ENCODE measurements around the gene AREL1.
"Not testable (repeated sequence)": the region's sequence is repeated elsewhere in the genome, so short reads cannot be mapped to it uniquely, and the experiment has no call there.

Gene AREL1, protein sequence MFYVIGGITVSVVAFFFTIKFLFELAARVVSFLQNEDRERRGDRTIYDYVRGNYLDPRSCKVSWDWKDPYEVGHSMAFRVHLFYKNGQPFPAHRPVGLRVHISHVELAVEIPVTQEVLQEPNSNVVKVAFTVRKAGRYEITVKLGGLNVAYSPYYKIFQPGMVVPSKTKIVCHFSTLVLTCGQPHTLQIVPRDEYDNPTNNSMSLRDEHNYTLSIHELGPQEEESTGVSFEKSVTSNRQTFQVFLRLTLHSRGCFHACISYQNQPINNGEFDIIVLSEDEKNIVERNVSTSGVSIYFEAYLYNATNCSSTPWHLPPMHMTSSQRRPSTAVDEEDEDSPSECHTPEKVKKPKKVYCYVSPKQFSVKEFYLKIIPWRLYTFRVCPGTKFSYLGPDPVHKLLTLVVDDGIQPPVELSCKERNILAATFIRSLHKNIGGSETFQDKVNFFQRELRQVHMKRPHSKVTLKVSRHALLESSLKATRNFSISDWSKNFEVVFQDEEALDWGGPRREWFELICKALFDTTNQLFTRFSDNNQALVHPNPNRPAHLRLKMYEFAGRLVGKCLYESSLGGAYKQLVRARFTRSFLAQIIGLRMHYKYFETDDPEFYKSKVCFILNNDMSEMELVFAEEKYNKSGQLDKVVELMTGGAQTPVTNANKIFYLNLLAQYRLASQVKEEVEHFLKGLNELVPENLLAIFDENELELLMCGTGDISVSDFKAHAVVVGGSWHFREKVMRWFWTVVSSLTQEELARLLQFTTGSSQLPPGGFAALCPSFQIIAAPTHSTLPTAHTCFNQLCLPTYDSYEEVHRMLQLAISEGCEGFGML

DNA sequence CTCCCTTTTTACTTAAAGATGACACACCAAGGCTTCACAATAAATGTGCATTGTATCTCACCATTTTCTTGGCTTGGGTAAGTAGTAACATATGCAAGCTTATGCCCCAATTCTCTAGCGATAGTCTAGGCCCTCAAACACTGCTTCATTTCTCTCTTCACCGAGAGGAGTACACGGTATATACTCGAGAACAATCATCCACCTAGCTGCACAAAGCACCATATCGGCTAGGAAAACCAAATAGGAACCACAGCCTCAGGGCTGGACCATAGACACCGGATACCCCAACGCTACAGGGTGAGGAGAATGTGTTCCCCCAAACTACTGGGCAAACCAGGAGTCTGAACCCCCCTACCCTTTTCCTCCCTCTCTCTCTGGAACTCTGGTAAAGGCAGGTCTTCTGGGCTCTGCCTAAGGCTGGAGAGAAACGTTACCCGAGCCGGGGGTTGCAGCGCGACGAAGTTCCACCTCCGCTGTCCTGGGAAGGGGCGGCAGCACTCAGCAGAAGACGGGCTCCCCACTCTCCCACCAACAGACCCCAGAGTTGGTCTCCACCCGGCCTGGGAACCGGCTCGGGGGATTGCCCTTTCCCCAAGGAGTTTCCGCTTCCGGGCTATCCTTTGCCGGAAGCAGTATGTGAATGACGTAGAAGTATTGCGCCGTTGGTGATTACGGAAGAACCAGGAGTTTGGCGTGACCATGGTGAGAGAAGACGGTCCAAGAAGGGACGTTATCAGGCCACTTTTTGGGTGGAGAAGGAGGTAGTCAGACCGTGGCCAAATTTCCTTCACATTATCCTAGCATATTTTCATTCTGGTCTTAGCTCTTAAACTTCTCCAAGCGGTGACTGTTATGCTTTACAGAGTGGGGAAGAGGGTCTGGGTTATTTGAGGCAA is at the start of gene AREL1, which contains the start of gene FCF1:
TSS of gene AREL1 (minus strand) at position 582 of the 896 bp plus-strand sequence. CDS start 27,465 bp downstream, outside the sequence.
TSS of gene FCF1 (plus strand) at position 646 of the 896 bp plus-strand sequence. CDS start at position 700, 54 bp downstream.
- FAIRE-seq, result peak; percentile 73

DNA sequence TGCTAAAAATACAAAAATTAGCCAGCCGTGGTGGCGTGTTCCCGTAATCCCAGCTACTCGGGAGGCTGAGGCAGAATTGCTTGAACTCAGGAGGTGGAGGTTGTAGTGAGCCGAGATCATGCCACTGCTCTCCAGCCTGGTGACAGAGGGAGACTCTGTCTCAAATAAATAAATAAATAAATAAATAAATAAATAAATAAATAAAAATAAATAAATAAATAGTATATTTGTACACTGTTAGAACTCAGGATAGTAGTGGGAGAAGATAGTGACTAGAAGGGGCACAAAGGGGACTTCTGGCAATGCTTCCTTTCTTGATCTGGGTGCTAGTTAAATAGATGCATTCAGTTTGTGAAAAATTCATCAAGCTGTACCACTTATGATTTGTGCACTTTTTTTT is 45.6 kb upstream of the AREL1 start:
- not testable (repeated sequence) for FAIRE-seq

DNA sequence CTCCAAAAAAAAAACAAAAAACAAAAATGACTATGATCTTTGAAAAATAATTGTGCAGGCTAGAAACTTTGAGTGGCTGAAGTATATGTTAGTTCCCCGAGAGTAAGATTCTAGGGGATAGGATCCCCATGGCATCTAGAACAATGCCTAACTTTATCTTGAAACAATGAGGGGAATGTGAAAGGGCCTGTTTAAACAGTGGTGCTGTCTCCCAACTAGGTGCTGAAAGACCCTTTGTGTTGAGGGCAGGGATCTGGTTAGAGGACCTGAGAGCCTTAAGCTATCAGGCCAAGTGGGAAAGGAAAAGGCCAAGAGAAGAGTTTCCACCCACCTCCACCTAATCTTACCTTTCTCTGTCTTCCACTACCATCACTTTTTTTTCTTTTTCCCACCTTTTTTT is 43.4 kb upstream of the AREL1 start:
- no peak for FAIRE-seq

DNA sequence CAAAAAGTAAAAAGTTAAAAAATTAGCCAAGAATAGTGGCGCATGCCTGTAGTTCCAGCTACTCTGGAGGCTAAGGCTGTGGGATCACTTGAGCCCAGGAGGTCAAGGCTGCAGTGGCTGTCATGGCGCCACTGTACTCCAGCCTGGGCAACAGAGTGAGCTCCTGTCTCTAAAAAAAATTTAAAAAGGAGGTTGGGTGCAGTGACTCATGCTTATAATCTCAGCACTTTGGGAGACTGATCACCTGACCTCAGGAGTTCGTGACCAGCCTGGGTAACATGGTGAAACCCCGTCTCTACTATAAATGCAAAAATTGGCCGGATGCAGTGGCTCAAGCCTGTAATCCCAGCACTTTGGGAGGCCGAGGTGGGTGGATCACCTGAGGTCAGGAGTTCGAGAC is 42.0 kb upstream of the AREL1 start:
- no peak for FAIRE-seq

DNA sequence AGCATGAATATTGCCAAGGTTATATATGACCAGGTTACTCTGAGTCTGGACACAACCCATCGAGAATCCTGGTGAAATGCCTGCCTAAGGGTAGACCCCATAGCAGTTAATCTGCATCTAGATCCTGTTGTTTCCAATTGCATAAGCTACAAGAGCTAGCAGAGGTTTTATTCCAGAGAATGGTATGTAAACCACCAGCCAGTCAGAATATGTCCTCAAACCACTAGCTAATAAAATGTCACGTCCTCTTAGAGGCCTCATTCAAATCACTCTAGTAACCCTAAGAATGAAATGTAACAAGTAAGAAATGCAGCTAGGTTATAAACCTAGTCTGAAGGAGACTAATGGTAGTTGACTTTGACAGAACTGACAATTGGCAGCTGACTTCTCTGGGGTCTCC is 41.3 kb upstream of the AREL1 start:
- no peak for FAIRE-seq

DNA sequence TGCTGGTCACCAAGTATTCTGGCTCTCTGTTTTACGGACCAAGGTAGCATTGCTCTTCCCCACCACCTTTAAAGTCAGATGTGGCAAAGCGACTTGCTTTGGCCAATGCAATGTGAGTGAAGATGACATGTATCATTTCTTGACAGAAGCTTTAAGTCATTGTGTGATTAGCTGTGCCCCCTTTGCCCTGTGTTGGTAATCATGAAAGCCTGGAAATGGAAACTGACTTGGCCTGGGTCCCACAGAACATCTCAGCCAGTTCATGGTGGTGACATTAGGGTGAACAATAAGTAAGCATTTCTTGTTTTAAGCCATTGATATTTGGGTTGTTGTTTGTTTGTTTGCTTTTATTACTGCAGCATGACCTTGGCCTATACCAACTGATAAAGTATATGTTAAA is 34.4 kb upstream of the AREL1 start:
- no peak for FAIRE-seq

DNA sequence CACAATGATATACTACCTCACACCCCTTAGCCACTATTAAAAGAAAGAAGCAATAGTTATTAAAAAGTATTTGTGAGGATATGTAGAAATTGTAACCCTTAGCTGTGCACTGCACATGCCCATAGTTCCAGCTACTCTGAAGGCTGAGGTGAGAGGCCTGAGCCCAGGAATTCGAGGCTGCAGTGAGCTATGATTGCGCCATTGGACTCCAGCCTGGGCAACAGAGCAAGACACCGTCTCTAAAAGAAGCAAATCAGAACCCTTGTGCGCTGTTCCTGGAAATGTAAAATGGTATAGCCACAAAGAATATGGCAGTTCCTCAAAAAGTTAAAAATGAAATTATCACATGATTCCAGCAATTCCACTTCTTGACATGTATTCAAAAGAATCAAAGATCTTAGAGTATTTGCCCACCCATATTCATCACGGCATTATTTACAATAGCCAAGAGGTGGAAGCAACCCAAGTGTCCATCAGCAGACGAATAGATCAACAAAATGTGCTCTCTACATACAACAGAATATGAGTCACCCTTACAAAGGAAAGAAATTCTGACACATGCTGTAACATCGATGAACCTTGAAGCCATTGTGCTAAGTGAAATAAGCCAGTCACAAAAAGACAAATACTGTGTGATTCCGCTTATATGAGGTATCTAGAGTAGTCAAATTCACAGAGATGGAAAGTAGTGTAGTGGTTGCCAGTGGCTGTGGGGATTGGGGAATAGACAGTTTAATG is 26.6 kb upstream of the AREL1 start:
- no peak for FAIRE-seq

DNA sequence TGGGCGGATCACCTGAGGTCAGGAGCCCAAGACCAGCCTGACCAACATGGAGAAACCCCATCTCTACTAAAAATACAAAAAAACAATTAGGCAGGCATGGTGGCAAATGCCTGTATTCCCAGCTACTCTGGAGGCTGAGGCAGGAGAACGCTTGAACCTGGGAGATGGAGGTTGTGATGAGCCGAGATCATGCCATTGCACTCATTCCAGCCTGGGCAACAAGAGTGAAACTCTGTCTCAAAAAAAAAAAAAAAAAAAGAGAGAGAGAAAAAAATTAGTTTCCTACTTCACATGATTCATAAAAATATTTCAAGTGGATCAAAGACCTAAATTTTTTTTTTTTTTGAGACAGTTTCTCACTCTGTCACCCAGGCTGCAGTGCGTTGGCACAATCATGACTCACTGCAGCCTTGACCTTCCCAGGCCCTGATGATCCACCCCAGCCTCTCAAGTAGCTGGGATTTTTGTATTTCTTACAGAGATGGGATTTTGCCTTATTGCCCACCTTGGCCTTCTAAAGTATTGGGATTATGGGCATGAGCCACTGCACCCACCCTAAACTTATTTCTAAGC is 25.0 kb upstream of the AREL1 start:
- FAIRE-seq, result no peak

DNA sequence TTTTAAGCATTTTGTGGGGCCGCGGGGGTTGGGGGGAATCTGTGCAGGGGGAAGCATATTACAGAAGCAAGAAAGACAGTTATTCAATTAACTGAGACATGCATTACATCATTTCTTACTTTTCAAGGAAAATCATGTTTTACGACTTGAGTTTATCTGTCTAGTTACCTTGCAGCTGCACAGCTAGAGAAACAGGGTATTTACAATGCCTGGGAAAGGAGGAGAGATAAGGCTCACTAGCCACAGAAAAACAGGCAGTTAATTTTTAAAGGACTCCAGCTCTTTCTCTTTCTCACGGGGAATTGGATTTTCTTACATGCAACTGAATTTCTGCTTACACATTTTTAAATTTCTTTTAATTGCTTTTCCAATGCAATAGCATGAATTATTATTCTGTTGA is 22.2 kb upstream of the AREL1 start:
- no peak for FAIRE-seq

DNA sequence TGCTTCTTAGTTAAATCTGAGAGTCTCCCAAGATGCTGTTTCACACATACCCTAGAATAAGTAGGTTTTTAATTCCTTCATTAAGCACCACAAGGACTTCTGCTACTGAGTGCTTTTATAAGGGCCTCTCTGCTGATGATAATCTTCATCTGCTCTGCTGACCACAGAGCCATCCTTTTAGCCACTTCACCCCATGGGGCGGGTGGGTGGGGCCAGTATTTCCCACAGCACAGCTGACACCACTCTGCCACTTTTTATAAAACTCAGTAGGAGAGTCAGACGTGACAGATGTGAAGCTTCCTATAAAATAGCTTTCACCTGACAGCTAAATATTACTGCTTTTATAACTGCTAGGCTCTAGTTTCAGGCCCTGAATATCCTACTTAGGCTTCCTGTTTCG is 20.3 kb upstream of the AREL1 start:
- no peak for FAIRE-seq

DNA sequence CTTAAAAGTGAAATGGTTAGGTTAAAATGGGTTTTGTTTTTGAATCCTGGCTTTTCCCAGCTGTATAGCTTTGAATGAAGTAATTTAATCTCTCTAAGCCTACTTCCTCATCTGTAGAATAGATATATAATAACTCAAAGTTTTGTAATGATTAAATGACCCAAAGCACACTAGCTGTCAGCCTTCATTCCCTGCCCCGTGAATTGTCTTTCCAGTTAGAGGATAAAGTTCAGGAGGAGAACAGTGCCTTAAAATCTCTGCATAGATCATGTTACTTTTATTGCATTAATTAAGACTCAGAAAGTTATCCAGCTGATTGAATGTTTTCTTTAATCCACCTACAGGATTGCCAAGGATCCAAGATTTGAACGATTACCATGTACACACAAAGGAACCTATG is 19.5 kb upstream of the AREL1 start:
- FAIRE-seq, result no peak

DNA sequence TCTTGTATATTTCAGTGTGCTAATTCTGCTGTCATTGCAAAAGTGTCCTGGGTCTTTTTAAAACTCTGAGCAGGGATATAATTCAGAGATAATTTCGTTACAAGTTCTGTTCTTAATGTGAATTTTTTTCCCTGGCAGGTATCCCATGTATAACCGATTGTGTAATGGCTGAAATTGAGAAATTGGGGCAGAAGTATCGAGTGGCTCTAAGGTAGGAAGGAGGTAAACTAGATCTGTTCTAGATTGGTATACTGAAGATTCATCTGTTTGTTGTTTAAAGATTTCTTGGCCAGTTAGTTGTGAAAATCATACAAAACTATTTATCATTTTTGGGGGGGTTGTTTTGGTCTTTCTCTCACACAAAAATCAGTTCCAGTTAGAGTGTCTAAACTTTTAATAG is 10.3 kb upstream of the AREL1 start:
- no peak for FAIRE-seq

DNA sequence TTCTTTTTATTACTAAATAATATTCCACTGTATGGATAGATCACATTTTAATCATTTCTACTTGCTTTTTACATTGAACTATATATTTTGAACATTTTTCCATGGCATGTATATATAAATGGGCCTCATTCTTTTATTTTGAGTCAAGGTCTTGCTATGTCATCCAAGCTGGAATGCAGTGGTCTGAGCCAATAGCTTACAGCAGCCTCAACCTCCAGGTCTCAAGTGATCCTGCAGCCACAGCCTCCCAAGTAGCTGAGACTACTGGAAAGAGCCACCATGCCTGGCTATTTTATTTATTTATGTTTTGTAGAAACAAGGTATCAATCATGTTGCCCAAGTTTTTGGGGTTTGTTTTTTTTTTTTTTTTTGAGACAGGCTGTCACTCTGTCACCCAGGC is 7.6 kb upstream of the AREL1 start:
- FAIRE-seq, result no peak

DNA sequence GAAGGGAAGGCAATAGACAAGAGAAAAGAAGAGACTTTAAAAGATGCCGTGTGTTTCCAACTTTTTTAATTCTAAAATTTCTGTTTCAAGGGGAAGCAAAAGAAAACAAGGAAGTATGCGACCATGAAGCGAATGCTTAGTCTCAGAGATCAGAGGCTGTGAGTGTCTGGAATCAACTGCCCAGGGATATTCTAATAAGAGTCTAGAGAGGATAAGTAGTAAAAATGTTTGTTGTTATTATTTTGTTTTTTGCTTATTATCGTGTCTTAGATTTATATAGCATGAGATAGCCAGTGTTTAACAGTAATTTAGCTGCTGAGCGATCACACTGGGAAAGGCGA is 485 bp upstream of the AREL1 start:
- no peak for FAIRE-seq

DNA sequence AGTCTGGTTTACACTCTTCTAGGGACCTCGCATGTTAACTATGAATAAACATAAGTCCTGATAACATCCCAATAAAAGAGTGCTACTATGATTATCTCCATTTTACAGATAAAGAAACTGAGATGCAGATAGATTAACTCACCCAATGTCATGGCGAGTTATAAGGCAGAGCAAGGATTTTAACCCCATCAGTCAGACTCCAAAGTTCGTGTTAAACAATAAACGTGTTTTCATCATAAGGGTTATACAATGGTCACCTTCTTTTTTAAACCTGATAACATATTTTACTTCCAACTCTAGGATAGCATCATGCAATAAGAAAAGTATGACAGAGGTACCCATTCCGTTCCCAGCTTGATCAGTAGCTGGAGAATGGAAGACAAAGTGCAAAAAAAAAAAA is 1.2 kb downstream of the AREL1 start:
- FAIRE-seq, result peak; percentile 13

DNA sequence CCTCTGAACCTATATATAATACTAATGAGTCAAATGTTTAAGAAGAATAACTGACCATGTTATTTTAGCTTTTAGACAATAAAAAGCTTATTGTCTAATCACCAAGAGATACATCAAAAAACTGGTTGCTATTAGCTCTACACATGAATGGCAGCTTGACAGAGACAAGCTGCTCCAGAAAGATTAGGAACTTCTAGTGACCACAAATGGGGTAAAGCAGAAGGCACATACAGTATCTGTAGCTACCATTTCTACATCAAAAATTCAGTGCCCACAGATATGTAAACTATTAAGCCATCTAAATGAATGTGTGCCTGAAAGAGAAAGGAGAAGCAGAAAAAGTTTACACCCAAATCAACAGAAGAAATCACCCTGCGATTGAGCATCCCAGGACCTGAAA is 2.4 kb downstream of the AREL1 start:
- FAIRE-seq, result no peak

DNA sequence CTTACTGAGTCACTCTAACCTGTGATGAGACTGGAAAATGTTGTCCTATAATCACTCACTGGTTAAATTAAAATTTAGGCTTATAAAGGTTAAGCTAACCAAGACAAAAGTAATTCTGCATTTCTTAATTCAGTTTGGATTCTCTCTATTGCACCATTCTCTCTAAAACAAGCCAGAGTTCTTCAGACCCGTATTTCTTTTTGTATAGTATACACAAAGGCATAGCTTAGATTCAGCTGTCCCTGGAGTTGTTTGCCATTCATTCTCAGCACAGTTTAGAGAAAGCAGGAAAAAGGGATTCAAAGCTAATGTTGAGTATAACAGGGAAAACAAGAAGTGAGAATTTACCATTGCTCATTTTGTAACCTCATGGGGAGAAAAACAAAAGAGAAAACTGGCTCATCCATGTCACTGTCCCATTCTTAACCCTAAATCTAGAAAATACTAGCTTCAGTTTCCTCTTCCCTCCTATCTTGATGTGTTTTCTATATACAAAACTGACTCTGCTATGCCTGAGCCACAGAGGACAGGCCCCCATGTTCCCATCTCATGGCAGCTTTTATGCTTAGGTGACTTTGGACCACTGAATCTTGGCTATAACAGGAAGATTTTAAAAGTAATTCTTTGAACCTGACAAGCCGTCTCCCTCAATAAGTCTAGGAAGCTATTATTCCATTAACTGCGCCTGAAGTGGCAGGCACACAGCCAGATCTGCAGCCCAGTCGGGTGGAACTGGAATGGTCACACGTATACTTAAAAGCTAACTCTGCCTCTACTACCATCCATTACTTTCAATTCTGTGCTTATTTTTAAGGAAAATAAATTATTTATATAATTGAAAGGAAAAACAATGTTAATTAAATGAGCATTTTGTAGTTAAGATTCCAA is 7.0 kb downstream of the AREL1 start:
- FAIRE-seq, result no peak

DNA sequence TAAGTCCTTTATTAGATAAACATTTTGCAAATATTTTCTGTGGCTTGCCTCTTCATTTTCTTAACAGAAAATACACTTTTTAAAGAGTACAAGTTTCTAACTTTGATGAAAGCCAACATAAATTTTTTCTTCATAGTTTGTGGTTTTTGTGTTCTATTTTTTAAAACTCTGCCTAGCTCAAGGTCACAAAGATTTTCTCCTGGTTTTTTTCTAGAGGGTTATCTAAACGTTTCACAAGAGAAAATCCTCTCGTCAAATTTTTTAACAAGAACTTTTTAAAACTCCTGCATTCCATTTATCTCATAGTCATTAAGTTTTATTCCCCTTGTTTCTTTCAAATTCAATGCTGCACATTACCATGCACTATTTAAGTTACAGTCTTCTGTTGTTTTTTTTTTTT is 8.2 kb downstream of the AREL1 start:
- FAIRE-seq, result no peak

DNA sequence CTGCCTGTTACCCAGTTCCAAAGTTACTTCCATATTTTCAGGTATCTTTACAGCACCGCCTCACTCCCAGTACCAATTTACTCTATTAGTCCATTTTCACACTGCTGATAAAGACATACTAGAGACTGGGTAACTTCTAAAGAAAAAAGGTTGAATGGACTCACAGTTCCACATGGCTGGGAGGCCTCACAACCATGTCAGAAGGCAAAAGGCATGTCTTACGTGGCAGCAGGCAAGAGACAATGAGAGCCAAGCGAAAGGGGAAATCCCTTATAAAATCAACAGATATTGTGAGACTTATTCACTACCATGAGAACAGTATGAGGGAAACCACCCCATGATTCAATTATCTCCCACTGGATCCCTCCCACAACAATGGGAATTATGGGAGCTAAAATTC is 9.8 kb downstream of the AREL1 start:
- no peak for FAIRE-seq

DNA sequence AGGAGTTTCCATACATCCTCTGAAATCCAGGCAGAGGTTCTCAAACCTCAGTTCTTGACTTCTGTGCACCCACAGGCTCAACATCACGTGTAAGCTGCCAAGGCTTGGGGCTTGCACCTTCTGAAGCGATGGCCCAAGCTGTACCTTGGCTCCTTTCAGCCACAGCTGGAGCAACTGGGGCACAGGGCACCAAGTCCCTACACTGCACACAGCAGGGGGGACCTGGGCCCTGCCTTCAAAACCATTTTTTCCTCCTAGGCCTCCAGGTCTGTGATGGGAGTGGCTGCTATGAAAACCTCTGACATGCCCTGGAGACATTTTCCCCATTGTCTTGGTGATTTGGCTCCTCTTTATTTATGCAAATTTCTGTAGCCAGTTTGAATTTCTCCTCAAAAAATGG is 10.6 kb downstream of the AREL1 start:
- FAIRE-seq, result no peak

DNA sequence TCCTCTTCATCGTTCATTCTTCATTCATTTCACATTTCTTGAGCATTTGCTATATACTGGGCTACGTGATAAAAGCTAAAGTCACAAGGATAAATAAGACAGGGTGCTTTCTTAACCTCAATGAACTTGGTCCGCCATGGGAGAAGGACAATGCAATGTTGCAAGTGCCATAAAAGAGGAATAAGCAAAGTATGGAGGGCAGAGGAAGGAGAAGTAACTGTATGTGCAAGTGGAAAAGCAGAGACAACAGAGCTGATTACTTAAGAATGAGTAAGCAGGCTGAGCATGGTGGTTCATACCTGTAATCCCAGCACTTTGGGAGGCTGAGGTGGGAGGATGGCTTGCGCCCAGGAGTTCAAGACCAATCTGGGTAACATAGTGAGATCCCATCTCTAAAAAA is 14.4 kb downstream of the AREL1 start:
- no peak for FAIRE-seq
